Measurements from ENCODE around the gene TAF11L5.
"Not testable (repeated sequence)": the region's sequence is repeated elsewhere in the genome, so short reads cannot be mapped to it uniquely, and the experiment has no call there.

The TAF11L5 gene

DNA sequence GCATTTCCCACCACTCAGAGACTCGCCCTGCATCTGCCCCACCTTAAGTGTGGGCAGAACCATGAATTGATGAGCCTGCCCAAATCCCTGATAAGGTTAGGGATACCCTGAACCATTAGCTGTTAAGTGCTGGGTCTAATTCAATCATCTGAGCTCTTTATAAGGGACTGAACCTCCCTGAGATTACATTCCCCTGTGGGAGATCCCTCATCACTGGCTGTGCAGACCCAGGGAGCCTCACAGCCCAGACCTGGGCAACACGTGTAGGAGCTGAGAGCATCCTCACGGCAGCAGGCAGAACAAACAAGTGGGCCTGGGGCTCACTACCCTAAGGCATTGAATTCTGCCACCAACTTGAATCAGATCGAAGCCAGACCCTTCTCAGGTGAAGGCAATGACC, 27.6 kb upstream of the TAF11L5 start:
- TF ChIP-seq, protein P1, sequence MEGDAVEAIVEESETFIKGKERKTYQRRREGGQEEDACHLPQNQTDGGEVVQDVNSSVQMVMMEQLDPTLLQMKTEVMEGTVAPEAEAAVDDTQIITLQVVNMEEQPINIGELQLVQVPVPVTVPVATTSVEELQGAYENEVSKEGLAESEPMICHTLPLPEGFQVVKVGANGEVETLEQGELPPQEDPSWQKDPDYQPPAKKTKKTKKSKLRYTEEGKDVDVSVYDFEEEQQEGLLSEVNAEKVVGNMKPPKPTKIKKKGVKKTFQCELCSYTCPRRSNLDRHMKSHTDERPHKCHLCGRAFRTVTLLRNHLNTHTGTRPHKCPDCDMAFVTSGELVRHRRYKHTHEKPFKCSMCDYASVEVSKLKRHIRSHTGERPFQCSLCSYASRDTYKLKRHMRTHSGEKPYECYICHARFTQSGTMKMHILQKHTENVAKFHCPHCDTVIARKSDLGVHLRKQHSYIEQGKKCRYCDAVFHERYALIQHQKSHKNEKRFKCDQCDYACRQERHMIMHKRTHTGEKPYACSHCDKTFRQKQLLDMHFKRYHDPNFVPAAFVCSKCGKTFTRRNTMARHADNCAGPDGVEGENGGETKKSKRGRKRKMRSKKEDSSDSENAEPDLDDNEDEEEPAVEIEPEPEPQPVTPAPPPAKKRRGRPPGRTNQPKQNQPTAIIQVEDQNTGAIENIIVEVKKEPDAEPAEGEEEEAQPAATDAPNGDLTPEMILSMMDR (conservative IDR thresholded peaks at IDR 0.05), result no peak
- no peak for TF ChIP-seq ZFX (IDR thresholded peaks at IDR 0.05)
- no peak overlapping the region for H3K27ac ChIP-seq

DNA sequence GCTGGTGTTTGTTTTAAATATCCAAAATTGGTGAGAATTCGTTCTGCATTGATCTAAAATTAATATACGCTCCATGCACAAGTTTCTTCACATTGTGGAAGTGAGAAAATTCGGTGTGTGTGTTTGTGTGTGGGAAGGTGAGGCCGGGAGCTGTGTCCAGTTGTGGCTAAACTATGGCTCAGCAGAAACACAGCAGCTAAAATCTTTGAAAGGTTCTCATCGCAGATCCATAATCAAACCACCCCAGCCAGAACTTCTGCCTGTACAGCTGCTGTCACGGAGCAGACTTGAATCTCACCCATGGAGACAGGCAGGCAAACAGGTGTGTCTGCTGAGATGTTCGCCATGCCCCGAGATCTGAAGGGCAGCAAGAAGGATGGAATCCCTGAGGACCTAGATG, 27.1 kb upstream of the TAF11L5 start, which contains the start of gene TAF11L2:
Gene TAF11L2, plus strand, starts transcription at position 301 of the 400 bp plus-strand sequence.
- H3K27ac ChIP-seq, result not testable (repeated sequence)

DNA sequence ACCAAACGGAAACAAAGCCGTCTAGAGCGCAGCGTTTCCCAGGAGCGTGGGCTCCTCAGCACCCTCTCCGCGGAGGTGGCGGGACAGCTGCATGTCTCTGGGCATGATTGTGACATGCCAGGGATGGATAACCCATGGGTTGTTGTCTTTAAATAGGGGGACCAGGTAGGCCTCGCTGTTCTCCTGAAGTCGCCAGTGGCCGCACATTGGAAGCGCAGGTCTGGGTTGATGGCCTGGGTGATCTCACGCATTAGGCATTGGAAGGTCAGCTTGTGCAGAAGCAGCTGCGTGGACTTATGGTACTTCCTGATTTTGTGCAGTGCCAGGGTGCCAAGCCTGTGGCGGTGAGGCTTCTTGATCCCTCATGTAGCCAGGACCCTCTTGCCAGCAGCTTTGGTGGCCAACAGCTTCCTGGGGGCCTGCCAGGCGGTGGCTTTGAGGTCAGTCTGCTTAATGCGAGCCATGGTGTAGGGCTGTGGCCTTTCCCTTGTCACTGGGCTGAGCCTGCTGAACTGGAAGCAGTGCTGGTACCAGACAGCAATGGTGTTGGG, 13.2 kb upstream of the TAF11L5 start:
- no peak overlapping the region for H3K27ac ChIP-seq
- TF ChIP-seq, protein P1 (conservative IDR thresholded peaks at IDR 0.05), result no peak
- TF ChIP-seq ZFX (IDR thresholded peaks at IDR 0.05), result no peak

DNA sequence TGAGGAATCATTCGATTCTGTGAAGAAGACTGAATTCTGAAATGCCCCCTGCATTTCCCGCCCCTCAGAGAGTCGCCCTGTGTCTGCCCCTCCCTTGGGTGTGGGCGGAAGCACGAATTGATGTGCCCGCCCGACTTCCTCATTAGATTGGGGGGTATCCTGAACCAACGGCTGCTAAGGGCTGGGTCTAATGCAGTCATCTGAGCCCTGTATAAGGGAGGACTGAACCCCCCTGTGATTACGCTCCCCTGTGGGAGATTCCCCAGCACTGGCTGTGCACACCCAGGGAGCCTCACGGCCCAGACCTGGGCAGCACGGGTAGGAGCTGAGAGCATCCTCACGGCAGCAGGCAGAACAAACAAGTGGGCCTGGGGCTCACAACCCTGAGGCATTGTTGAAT, 7.5 kb upstream of the TAF11L5 start:
- not testable (repeated sequence) for H3K27ac ChIP-seq

DNA sequence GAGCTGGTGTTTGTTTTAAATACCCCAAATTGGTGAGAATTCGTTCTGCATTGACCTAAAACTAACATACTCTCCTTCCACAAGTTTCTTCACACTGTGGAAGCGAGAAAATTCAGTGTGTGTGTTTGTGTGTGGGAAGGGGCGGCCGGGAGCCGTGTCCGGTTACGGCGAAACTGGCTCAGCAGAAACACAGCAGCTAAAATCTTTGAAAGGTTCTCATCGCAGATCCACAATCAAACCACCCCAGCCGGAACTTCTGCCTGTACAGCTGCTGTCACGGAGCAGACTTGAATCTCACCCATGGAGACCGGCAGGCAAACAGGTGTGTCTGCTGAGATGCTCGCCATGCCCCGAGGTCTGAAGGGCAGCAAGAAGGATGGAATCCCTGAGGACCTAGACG, 7.0 kb upstream of the TAF11L5 start, which contains the start of gene TAF11L3:
Gene TAF11L3, plus strand, starts transcription at position 301 of the 400 bp plus-strand sequence.
- not testable (repeated sequence) for H3K27ac ChIP-seq

DNA sequence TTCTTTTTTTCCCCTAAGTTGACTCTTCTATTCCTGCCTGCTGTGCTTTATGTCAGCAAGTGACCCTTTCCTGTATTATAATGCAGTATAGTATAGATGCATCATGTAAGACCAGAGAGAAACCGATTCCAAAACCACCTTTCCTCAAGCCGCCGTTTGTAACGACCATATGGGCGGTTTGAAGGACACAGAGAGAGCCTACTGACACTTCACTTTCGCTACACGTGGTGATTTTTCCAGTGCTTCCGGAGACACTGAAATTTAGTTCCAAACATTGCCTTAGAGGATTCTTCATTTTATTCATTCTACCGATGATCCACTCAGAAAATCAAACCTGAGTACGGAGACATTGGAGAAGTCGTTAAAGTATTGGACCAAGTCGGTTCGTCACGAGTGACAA, 5.5 kb upstream of the TAF11L5 start:
- H3K27ac ChIP-seq, result not testable (repeated sequence)

DNA sequence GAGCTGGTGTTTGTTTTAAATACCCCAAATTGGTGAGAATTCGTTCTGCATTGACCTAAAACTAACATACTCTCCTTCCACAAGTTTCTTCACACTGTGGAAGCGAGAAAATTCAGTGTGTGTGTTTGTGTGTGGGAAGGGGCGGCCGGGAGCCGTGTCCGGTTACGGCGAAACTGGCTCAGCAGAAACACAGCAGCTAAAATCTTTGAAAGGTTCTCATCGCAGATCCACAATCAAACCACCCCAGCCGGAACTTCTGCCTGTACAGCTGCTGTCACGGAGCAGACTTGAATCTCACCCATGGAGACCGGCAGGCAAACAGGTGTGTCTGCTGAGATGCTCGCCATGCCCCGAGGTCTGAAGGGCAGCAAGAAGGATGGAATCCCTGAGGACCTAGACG, 3.5 kb upstream of the TAF11L5 start, which contains the start of gene TAF11L4:
Gene TAF11L4, plus strand, starts transcription at position 301 of the 400 bp plus-strand sequence.
- not testable (repeated sequence) for H3K27ac ChIP-seq

DNA sequence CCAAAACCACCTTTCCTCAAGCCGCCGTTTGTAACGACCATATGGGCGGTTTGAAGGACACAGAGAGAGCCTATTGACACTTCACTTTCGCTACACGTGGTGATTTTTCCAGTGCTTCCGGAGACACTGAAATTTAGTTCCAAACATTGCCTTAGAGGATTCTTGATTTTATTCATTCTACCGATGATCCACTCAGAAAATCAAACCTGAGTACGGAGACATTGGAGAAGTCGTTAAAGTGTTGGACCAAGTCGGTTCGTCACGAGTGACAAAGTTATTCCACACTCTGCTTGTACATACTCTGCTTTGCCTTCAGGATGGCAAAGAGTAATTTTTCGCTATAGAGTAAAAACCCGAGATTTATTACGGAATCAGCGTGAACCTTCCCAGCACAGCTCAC, 1.5 kb downstream of the TAF11L5 start:
- H3K27ac ChIP-seq, result not testable (repeated sequence)

DNA sequence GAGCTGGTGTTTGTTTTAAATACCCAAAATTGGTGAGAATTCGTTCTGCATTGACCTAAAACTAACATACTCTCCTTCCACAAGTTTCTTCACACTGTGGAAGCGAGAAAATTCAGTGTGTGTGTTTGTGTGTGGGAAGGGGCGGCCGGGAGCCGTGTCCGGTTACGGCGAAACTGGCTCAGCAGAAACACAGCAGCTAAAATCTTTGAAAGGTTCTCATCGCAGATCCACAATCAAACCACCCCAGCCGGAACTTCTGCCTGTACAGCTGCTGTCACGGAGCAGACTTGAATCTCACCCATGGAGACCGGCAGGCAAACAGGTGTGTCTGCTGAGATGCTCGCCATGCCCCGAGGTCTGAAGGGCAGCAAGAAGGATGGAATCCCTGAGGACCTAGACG, 3.3 kb downstream of the TAF11L5 start, which contains the start of gene TAF11L6:
Gene TAF11L6, plus strand, starts transcription at position 301 of the 400 bp plus-strand sequence.
- not testable (repeated sequence) for H3K27ac ChIP-seq

Data from C4-2B (cell line).